ENCODE measurements around the gene ATP8A2.

The ATP8A2 gene

DNA sequence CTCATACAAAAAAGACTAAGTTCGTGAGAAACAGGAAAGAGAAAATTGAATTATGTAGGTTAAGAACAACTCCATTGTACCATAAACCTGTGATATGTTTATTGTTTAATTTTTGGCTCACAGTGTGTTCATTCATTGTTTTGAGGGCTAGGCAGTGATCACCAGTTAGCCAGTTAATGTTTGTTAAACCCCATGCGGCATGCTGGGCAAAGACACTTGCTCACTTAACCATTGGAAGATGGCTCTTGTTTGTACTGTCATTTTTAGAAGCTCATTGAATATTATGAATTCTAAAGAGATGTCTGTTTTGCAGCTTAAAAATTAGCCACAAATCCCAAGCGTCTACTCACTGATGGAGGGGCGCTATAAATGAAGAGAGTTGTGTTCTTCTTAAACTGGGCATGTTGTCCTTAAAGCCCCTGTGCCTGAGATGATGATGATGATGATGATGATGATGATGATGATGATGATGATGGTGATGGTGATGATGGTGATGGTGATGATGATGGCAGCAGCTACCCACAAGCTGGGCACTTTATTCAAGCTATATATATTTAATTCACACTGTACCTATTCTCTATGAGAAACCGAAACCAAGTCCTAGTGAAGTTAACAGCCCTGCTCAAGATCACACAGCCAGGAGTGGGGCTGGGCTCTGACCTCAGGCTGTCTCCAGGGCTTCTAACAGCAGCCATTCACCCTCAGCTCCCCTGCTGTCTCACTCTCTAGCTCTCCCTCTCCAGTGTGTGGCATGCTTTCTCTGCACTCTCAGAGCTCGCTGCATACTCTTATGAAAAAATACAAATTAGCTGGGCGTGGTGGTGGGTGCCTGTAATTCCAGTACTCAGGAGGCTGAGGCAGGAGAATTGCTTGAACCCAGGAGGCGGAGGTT is 510.9 kb downstream of the ATP8A2 start:
- no peak for DNase-seq (ENCODE audit: low spot score)

DNA sequence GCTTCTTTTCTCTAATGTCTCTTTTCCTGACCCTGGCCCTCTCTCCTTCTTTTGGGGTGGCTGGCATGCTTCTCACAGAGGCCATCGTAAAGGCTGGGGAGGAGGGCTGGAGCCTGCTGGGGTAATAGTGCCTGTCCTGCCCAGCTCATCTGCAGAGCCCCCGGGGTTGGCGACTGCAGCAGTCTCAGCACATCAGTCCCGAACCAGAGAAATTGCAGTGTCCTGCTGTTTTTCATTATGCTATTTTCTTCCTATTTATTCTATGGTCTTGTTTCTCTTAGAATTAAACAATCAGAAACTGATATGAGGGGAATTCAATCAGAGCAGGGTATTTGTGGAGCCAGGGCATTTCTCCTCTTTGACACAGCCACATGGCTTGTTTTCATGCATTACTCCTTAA is 513.6 kb downstream of the ATP8A2 start:
- DNase-seq (ENCODE audit: low spot score), result no peak

DNA sequence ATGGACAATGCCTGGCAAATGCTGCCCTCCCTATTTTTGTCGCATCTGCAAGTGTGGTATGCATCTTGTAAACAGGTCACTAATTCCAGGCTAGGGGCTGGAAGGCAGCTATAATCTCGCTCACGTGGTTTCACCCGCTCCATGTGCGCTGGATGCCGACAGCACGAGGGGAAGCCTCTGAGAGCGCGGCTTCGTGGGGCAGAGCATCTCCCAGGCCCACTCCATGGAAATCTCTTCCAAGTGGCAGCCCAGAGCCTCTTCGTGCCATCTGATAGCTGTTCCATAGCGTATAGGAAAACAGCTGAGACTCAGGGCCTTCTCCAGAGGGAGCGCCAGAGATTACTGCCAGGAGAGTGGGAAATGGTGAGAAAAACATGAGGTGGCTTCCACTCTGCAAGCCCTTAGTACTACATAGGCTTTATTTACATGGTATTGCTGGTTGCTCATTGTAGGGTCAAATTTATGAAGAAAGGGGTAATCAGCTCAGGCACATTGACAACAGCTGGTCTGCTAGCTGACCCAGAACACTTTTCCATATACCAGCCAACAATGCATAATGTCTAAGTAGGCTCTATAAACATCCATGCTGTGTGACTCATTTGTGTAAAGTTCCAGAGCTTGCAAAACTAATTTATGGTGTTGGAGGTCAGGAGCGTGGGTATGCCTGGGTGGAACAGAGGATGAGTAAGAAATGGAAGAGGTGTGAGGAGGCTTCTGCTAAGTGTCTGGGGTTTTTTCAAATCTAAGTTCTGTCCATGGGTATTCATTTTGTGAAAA is 514.9 kb downstream of the ATP8A2 start:
- DNase-seq (ENCODE audit: low spot score), result no peak

DNA sequence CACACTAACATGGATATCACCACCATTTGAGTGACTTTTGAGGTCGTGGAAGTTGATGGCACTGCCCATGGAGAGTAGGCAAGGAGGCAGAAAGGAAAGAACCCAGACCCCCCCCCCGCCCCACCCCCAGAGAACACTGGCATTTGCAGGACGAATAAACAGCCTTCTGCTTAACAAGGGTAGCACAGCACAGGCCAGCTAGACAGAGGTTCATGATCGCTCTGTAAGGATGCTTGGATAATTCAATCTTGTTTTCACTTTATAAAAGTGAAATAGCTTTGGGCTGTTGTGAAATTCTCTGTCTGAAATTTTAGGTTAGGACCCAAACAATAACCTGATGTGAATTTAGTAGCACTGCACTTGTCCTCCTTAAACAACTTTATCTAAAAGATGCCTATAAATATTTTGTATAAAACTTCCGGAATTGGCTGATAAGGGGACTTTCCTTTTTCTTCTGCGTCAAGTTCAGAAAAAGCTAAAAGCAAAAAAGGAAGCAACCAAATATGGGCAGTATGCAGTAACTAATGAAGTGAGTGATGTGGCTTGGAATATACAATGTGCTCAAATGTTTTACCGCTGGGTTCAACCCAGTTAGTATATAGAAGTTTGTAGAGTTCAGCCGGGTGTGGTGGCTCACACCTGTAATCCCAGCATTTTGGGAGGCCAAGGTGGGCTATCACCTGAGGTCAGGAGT is 516.3 kb downstream of the ATP8A2 start:
- DNase-seq (ENCODE audit: low spot score), result no peak

DNA sequence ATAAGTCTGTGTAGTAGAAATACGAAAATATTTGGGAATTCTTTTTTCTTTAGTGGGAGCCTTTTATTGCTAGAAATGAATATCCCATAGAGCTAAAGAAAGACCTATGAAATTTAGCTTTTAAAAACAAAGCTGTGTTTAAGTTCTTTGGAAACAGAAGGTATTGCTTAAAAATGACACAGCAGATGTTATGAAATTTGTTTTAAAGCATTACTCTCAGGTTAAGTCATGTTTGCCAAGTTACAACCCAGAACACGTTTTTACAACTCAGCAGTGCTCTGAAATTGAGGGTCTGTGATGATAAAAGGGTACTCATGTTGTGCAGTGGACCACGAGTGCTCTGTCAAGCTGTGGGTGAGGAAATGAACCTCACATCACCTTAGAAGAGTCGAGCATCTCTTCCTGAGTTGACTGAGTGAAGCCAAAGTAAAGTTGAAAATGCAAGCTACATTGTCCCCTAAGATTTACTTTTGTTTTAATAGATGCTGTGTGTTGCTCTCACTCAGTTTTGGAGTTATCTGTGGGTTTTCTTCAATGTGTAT is 519.0 kb downstream of the ATP8A2 start:
- no peak for DNase-seq (ENCODE audit: low spot score)

DNA sequence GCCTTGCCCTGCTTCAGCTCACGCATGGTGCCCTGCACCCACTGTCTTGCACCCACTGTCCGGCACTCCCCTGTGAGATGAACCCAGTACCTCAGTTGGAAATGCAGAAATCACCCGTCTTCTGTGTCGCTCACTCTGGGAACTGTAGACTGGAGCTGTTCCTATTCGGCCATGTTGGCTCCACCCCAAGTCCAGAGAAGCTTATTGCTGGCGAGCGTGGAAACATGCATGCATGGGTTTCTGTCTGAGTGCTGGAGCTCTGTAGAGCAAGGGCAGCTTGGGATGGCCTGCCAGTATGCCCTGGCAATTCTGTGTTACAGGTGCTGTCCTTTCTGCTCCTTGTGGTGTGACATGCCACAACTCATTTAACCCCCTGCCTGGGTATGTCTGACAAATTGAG is 527.2 kb downstream of the ATP8A2 start:
- no peak for DNase-seq (ENCODE audit: low spot score)

DNA sequence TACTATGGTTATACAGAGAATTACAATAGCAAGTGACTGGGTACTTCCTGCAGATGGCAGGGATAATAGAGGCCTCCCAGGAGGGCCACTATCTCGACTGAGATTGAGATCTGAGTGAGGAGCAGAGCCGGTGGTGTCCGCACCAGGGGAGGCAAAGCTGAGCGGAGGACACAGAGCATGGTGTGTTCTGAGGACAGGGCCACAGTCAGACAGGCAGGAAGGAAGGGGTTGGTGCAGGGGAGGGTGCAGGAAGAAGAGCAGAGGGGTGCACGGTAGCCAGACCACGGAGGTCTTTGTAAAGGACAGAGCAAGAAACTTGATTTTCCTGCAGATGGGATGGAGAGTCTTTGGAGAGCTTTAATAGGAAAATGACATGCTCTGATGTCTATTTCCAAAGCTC is 527.7 kb downstream of the ATP8A2 start:
- DNase-seq (ENCODE audit: low spot score), result no peak

DNA sequence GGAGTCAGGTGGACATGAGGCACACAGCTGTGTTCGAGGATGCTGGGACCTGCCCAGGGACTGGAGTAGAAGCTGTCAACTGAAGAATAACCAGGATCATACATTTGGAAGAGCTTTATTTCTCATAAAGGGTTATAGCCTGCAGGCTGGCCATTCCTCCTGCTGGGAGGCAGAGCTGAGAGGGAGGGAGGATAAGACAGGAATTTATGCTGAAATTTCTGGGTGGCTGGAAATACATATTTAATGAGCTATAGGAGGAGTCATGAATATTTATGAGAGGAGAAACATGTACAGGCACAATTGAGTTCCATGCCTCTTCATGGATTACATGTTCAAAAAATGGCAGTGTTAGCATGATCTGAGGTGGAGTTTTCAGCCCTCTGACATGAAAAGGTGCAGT is 528.2 kb downstream of the ATP8A2 start:
- no peak for DNase-seq (ENCODE audit: low spot score)

DNA sequence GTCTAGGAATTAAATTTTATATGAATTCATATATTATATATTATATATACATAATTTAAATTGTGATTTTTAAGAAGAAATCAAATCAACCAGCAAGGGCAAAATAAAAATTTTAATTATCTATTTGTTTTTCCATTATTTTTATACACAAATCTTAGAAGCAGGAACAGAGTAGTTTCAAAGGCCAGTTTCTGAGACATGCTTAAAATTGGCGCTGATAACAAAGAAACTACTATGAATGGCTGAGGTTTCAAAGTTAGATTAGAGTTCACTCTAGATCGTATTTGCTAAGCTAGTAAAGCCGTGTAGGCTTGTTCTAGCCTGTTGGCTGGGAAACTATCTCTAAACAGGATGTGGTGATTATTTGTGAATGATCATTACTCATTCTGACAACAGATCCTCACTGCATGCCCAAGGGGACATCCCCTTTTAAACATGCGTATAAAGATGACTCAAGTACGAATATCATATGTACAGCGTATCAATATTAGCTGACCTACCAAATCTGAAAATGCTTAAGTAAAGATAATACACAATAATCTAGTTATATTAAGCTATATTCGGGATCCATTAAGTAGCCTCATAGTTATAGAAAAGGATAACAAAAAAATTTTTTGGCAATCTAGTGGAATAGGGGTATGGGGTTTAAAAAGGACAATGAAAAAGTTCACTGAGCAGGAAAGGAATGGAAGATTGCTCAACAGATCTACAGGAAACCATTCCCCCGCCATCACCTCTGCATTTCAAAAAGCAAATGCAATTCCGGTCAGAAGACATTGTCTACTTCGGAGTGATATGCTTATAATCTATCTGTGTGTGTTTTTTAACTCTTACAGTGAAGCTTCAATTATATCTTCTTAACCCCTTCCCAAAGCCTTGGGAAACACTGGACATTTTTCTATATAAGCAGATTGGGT is 529.9 kb downstream of the ATP8A2 start:
- no peak for DNase-seq (ENCODE audit: low spot score)

DNA sequence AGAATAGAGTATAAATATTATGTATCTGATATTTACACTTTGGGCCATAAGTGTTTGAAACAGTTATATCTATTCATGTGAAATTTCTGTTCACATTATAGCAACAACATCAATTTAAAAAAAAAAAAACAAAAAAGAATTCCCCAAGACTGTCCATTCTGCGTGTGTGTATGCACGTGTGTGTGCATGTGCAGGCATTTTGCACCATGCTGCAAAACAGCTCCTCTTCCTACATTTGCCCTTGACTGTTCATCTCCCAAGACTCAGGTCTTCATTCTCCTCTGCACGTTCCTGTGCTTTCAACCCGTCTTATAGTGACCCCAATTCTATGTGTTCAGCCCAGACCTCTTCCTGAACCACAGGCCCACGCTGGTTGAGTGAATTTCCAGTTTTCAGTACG is 530.7 kb downstream of the ATP8A2 start:
- no peak for DNase-seq (ENCODE audit: low spot score)

DNA sequence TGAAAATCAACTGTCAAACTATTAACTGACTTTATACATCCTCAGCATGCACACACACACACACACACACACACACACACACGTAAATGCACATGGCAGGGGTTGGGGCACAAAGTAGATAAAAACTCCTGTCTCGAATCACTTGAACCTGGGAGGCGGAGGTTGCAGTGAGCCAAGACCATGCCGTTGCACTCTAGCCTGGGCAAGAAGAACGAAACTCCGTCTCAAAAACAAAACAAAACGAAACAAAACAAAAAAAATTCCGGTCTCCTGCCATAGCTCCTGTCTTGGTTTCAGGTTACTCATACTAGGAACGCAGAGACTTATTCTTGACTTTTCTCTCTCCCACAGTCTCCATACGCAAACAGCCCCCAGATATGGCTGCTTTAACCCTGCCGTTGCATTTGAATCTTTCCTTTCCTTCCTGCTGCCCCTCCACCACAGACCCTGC is 531.1 kb downstream of the ATP8A2 start:
- no peak for DNase-seq (ENCODE audit: low spot score)

DNA sequence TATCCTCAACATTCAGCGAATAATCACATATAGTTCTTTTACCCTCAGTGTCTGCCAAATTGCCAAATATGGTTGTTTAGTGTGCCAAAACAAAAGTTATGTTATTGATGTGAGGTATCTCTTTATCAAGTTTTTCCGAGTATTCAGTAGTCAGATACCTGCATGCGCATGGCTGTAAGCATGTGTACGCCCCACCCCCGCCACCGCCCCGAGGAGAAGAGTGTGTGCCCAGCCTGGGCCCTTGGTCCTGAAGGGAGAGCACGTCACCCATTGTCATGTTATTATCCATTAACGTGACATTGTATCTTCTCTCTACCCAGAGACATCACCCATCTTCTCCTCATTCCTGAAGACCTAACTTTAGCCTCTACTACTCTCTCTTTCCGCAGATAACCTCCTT is 533.1 kb downstream of the ATP8A2 start:
- DNase-seq (ENCODE audit: low spot score), result no peak

DNA sequence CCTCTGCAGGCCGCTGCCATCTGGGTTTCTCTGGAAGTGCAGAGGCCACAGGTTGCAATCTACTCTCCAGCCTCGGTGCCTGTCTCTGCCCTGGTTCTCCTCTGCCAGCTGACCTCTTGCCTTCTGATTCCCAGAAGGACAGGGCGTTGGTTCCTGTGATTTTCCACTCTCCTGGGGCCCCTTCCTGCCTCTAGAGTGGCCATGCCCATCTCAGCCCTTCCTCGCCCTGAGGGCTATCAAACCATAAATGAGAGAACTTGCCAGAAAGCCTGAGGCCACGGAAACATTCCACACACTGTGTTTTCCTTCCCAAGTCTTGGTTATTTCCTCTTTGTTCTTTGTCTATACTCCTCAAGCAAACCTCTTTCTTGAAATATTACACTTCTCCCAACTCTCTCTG is 533.8 kb downstream of the ATP8A2 start:
- DNase-seq (ENCODE audit: low spot score), result no peak

DNA sequence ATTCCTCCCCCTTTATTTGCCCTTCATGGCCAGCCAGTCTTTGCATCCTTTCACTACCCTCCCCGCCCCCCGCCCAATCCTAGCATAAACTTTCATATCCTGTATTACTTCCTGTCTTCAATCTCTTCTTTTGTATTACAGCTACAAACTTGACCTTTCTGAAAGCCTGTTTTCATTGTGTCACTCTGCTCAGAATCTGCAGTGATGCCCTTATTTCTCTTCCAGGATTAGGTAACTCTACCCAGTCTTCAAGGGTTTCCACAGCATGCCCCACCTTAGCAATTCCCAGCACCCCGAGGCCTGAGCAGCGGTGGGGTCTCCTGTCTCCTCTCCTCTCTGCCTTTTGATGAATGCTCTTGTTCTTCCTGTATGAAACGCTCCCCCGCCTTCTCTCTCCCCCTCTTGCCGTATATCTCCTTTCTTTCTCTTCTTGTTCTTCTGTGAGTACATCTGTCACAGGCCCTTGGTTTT is 534.5 kb downstream of the ATP8A2 start:
- no peak for DNase-seq (ENCODE audit: low spot score)

DNA sequence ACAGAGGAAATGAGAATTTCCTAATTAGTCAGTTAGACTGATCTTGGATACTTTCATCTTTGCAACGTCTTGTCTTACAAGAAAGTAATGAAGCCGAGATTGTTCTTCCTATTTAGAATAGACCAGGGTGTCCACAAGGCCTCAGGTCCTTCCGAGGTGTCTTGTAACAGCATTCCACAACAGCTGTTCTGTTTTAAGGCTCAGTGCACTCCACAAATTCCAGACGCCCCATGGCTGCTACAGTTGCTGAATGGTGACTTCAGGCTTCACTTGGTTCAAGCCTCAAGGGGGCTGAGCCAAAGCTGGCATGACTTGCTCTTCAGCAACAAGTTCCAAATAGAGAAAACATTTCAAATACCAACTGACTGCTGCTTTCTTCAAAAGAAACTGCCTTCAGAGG is 536.6 kb downstream of the ATP8A2 start:
- no peak for DNase-seq (ENCODE audit: low spot score)

DNA sequence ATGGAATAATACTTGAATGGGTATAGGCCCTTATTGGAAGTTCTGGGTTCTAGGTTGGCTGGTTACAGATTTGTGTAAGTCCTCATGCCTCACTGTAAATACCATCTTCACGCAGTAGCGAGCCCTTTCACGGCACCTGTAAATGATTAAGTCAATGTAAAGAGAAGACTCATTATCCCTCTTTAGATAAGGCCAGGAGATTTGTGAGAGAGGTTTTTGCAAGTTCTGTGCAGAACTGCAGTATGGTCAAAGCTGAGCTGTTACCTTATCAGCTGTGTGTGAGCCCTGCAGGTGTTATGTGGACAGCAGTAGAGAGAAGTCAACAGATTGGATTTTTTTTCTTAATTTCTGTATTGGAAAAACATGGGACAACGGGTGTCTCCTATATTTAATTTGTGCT is 538.5 kb downstream of the ATP8A2 start:
- DNase-seq (ENCODE audit: low spot score), result no peak

DNA sequence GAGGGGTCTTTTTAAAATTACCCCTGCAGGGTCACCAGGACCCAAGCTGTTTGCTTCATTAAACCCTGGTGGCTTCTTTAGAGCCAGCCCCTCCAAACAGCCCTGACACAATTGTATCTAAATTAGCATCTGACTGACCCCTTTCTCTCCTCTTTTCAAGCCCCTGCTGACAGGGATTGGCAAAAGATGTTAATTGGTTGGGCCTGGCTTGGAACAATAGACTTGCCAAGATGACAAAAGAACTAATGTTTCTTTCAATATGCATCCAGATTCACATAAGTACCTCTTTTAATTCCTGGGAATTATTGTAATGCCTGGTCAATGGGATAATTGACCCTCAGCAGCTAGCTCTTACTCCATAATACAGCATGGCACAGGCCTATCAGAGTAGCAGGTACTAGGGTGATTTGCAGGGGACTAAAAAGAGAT is 539.2 kb downstream of the ATP8A2 start:
- no peak for DNase-seq (ENCODE audit: low spot score)

DNA sequence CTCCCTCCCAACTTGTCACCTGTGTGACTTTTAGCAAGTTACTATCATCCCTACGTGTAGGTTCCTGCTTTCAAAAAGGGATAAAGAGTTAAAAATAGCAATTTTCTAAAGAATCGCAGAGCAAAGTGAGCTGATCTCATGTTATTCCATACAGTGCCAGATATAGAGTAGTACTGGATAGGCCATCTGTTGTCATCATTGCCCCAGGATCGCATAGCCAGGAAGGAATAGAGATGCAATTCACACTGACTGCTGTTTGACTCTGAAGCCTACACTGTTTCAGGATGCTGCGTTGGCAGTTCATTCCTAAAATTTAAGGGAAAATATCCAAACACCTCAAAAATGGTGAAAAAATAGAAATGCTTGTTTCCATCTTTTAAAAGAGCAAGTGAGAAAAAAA is 541.2 kb downstream of the ATP8A2 start:
- no peak for DNase-seq (ENCODE audit: low spot score)

DNA sequence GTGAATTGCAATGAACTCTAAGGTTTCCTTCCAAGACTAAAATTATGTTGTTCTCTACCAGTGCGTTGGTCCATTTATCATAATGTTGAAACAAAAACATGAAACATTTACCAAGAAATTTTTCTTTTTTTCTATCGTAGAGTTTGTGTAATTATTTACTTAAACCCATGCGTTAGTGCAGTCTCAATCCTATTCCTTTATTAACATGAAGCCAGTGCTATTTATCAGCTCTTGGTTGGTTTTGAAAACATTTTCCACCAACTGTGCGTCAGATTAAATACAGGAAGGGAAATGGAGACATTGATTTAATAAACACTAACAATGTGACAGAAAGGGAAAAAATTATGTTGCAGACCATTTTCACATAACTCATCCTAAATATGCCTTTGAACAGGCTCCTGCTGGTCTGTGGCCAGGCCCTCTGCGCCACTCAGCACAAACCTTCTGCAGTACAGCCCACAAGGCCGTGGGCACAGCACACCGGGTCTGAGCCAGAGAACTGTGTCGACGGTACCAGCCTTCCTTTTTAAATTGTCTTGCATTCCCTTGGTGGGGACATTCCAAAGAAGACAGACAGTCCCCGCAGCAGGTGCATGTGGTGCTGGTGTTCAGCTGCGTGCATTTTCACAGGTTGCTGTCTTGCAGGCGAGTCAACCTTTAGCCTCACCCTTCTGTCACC is 544.2 kb downstream of the ATP8A2 start:
- no peak for DNase-seq (ENCODE audit: low spot score)

DNA sequence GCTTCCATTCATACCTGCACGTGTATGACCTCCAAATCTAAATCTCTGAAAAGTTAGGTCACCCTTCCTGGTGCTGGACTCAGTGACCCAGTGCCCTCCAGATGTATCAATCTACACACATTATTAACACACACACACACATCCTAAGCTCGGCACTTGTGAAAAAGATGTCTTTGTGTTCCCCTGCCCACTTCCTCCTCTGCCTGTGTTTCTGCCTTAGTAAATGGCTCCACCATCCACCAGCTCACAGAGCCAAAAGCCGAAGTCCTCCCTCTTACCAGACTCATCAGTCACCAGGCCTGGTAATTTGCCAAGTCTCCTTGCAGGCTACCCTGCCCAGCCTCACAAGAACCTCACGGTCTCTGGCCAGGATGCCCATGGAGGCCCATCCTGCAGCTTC is 548.5 kb downstream of the ATP8A2 start:
- DNase-seq (ENCODE audit: low spot score), result no peak

DNA sequence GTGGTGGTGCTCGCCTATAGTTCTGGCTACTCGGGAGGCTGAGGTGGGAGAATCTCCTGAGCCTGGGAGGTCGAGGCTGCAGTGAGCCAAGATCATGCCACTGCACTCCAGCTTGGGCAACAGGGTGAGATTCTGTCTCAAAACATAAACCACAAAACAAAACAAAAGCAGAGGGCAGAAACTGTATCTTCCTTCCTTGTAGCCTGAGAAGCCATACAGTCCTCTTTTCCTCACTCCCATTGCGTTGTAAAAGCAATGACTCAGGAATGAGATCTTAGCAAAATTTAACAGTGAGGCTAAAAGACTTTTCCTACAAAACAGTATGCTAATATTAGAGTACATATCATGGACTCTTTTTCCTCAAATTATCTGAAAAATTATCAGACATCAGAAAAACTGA is 549.2 kb downstream of the ATP8A2 start:
- DNase-seq (ENCODE audit: low spot score), result no peak
